Measurements from ENCODE around the gene FLOT2. TPM values are rescaled to one million over a fixed set of nuclear protein-coding genes. Genes with fewer than 3 reads are reported as not detected.

Gene FLOT2
- total RNA-seq, 2 experiments from 2014 or later, result 143 to 191 TPM

GRCh38 chr17:28929787-28930186 lies 32.3 kb upstream of the FLOT2 start:
- H3K4me3 Mint-ChIP-seq, result no peak overlapping the region
- peak overlapping the region; percentile 23 for H3K27ac Mint-ChIP-seq
- H3K9me3 Mint-ChIP-seq (ENCODE audit: low read depth), result peaks cover 10% of the 10 kb centered on the region
- CTCF ChIA-PET, result interaction anchor here (0.8 to 1.7 kb wide), 5 partner anchors 13 to 166 kb away, joined by 3 read pairs; no protein-coding TSS in a partner anchor
- H3K36me3 Mint-ChIP-seq, result peaks cover 64% of the 10 kb centered on the region
- no peak for DNase-seq
- H3K4me1 Mint-ChIP-seq, result peaks cover 42% of the 10 kb centered on the region
- no peak for ATAC-seq
- H3K27me3 Mint-ChIP-seq, result no peaks in the 10 kb centered on the region

- Mint-ChIP-seq H3K4me3 (no peak overlapping the region), H3K4me1 (peaks cover 49% of the 10 kb centered on the region), H3K9me3 (ENCODE audit: low read depth) (peaks cover 10% of the 10 kb centered on the region), H3K27me3 (no peaks in the 10 kb centered on the region), H3K36me3 (peaks cover 70% of the 10 kb centered on the region), H3K27ac (peak overlapping the region; percentile 1)
- DNase-seq (peak; percentile 57), ATAC-seq (peak; percentile 52)
- CTCF ChIA-PET, result interaction anchor here (1.0 to 3.7 kb wide), 4 partner anchors 9 to 201 kb away, joined by 3 to 34 read pairs (median 4); partner anchors contain the start of gene PHF12
Measured at GRCh38 chr17:28928061-28928460, 30.5 kb upstream of the FLOT2 start.

GRCh38 chr17:28926786-28927185 lies 29.3 kb upstream of the FLOT2 start:
- ATAC-seq (no peak), DNase-seq (no peak)
- CTCF ChIA-PET, result interaction anchor here (0.7 to 3.7 kb wide), 10 partner anchors 11 to 216 kb away, joined by 3 to 34 read pairs (median 6); partner anchors contain the start of genes PHF12 and TLCD1
- Mint-ChIP-seq H3K27me3 (no peaks in the 10 kb centered on the region), H3K9me3 (ENCODE audit: low read depth) (peaks cover 10% of the 10 kb centered on the region), H3K27ac (peak overlapping the region; percentile 77), H3K4me1 (peaks cover 53% of the 10 kb centered on the region), H3K4me3 (no peak overlapping the region), H3K36me3 (peaks cover 71% of the 10 kb centered on the region)

- no peak for ATAC-seq
- CTCF ChIA-PET, result interaction anchor here (1.0 to 3.7 kb wide), 10 partner anchors 11 to 215 kb away, joined by 3 to 34 read pairs (median 6); partner anchors contain the start of genes PHF12 and TLCD1
- Mint-ChIP-seq H3K36me3 (peaks cover 74% of the 10 kb centered on the region), H3K9me3 (ENCODE audit: low read depth) (peaks cover 10% of the 10 kb centered on the region), H3K27ac (peak overlapping the region; percentile 77), H3K4me1 (peaks cover 54% of the 10 kb centered on the region), H3K27me3 (no peaks in the 10 kb centered on the region), H3K4me3 (peak overlapping the region; percentile 38)
- DNase-seq, result no peak
Measured at GRCh38 chr17:28926366-28926765, 28.8 kb upstream of the FLOT2 start.

GRCh38 chr17:28925912-28926365 lies 28.4 kb upstream of the FLOT2 start:
- DNase-seq (peak; percentile 73), ATAC-seq (peak; percentile 93)
- H3K36me3 Mint-ChIP-seq, result peaks cover 74% of the 10 kb centered on the region
- H3K4me1 Mint-ChIP-seq, result peaks cover 55% of the 10 kb centered on the region
- CTCF ChIA-PET, result interaction anchor here (1.0 to 3.7 kb wide), 11 partner anchors 9 to 215 kb away, joined by 3 to 34 read pairs (median 5); partner anchors contain the start of genes PHF12 and TLCD1
- peak overlapping the region; percentile 38 for H3K4me3 Mint-ChIP-seq
- peak overlapping the region; percentile 77 for H3K27ac Mint-ChIP-seq
- no peaks in the 10 kb centered on the region for H3K27me3 Mint-ChIP-seq
- peaks cover 10% of the 10 kb centered on the region for H3K9me3 Mint-ChIP-seq (ENCODE audit: low read depth)

GRCh38 chr17:28920201-28920600 lies 22.7 kb upstream of the FLOT2 start:
- DNase-seq, result no peak
- CTCF ChIA-PET, result interaction anchor here (1.3 to 1.4 kb wide), 2 partner anchors 14 to 197 kb away, joined by 3 read pairs; no protein-coding TSS in a partner anchor
- H3K9me3 Mint-ChIP-seq (ENCODE audit: low read depth), result no peaks in the 10 kb centered on the region
- peaks cover 21% of the 10 kb centered on the region for H3K4me1 Mint-ChIP-seq
- H3K27ac Mint-ChIP-seq, result no peak overlapping the region
- peaks cover 66% of the 10 kb centered on the region for H3K36me3 Mint-ChIP-seq
- no peak for ATAC-seq
- H3K4me3 Mint-ChIP-seq, result no peak overlapping the region
- H3K27me3 Mint-ChIP-seq, result no peaks in the 10 kb centered on the region

- DNase-seq, result no peak
- H3K27me3 Mint-ChIP-seq, result no peaks in the 10 kb centered on the region
- H3K4me3 Mint-ChIP-seq, result no peak overlapping the region
- ATAC-seq, result no peak
- H3K9me3 Mint-ChIP-seq (ENCODE audit: low read depth), result no peaks in the 10 kb centered on the region
- peak overlapping the region; percentile 27 for H3K27ac Mint-ChIP-seq
- H3K4me1 Mint-ChIP-seq, result peaks cover 13% of the 10 kb centered on the region
- CTCF ChIA-PET, result interaction anchor here (0.7 to 4.0 kb wide), 8 partner anchors 9 to 191 kb away, joined by 3 to 18 read pairs (median 4); partner anchors contain the start of genes DHRS13 and FAM222B
- H3K36me3 Mint-ChIP-seq, result peaks cover 66% of the 10 kb centered on the region
Measured at GRCh38 chr17:28918295-28918694, 20.8 kb upstream of the FLOT2 start.

GRCh38 chr17:28917465-28917864 lies 19.9 kb upstream of the FLOT2 start:
- Mint-ChIP-seq H3K27me3 (no peaks in the 10 kb centered on the region), H3K4me1 (peaks cover 8% of the 10 kb centered on the region), H3K36me3 (peaks cover 65% of the 10 kb centered on the region), H3K27ac (no peak overlapping the region), H3K9me3 (ENCODE audit: low read depth) (no peaks in the 10 kb centered on the region), H3K4me3 (no peak overlapping the region)
- CTCF ChIA-PET, result interaction anchor here (1.5 to 4.0 kb wide), 5 partner anchors 10 to 154 kb away, joined by 3 to 18 read pairs (median 7); partner anchors contain the start of gene DHRS13
- ATAC-seq (no peak), DNase-seq (no peak)

- peak overlapping the region; percentile 52 for H3K27ac Mint-ChIP-seq
Measured at GRCh38 chr17:28917029-28917428, 19.5 kb upstream of the FLOT2 start.

GRCh38 chr17:28916302-28916934 lies 18.9 kb upstream of the FLOT2 start:
- H3K27ac Mint-ChIP-seq, result peak overlapping the region; percentile 52

More at GRCh38 chr17:28917029-28917428, 19.5 kb upstream of the FLOT2 start:
- Mint-ChIP-seq H3K4me1 (peaks cover 8% of the 10 kb centered on the region), H3K9me3 (ENCODE audit: low read depth) (no peaks in the 10 kb centered on the region), H3K27me3 (no peaks in the 10 kb centered on the region), H3K36me3 (peaks cover 67% of the 10 kb centered on the region), H3K4me3 (no peak overlapping the region)
- no peak for ATAC-seq
- no peak for DNase-seq
- CTCF ChIA-PET, result interaction anchor here (0.7 to 4.0 kb wide), 12 partner anchors 9 to 190 kb away, joined by 3 to 18 read pairs (median 4); partner anchors contain the start of genes DHRS13, FAM222B and TLCD1

GRCh38 chr17:28912938-28913333 lies 15.4 kb upstream of the FLOT2 start:
- Mint-ChIP-seq H3K27ac (peak overlapping the region; percentile 2), H3K27me3 (no peaks in the 10 kb centered on the region), H3K9me3 (ENCODE audit: low read depth) (no peaks in the 10 kb centered on the region), H3K36me3 (peaks cover 68% of the 10 kb centered on the region), H3K4me3 (no peak overlapping the region), H3K4me1 (peaks cover 6% of the 10 kb centered on the region)
- DNase-seq (no peak), ATAC-seq (no peak)
- CTCF ChIA-PET, result interaction anchor here (1.1 to 2.4 kb wide), 7 partner anchors 13 to 186 kb away, joined by 3 to 7 read pairs (median 3); no protein-coding TSS in a partner anchor

More at GRCh38 chr17:28916302-28916934, 18.9 kb upstream of the FLOT2 start:
- Mint-ChIP-seq H3K4me3 (no peak overlapping the region), H3K4me1 (peaks cover 8% of the 10 kb centered on the region), H3K36me3 (peaks cover 62% of the 10 kb centered on the region), H3K27me3 (no peaks in the 10 kb centered on the region), H3K9me3 (ENCODE audit: low read depth) (no peaks in the 10 kb centered on the region)
- peak; percentile 65 for ATAC-seq
- DNase-seq, result peak; percentile 64
- CTCF ChIA-PET, result interaction anchor here (0.7 to 4.0 kb wide), 14 partner anchors 9 to 189 kb away, joined by 3 to 18 read pairs (median 4); partner anchors contain the start of genes DHRS13, FAM222B and TLCD1

- no peaks in the 10 kb centered on the region for H3K27me3 Mint-ChIP-seq
- H3K27ac Mint-ChIP-seq, result peak overlapping the region; percentile 2
- no peak overlapping the region for H3K4me3 Mint-ChIP-seq
- ATAC-seq (no peak), DNase-seq (no peak)
- peaks cover 6% of the 10 kb centered on the region for H3K4me1 Mint-ChIP-seq
- H3K36me3 Mint-ChIP-seq, result peaks cover 67% of the 10 kb centered on the region
- no peaks in the 10 kb centered on the region for H3K9me3 Mint-ChIP-seq (ENCODE audit: low read depth)
- CTCF ChIA-PET, result interaction anchor here (1.1 to 2.4 kb wide), 7 partner anchors 13 to 185 kb away, joined by 3 to 7 read pairs (median 3); no protein-coding TSS in a partner anchor
Measured at GRCh38 chr17:28912281-28912937, 14.9 kb upstream of the FLOT2 start.
